GM19397 (cell line): ENCODE data around the gene ZNF586.
"Not testable (repeated sequence)": the region's sequence is repeated elsewhere in the genome, so short reads cannot be mapped to it uniquely, and the experiment has no call there.

Source experiments
- ATAC-seq: cut with Tn5 transposase; IDR thresholded peaks from one replicate; pipeline ENCODE4 v1.9.1; 2021; ENCODE audit warnings: mild to moderate bottlenecking, moderate library complexity; ENCODE audit not compliant: unreplicated experiment

ZNF586 gene

DNA sequence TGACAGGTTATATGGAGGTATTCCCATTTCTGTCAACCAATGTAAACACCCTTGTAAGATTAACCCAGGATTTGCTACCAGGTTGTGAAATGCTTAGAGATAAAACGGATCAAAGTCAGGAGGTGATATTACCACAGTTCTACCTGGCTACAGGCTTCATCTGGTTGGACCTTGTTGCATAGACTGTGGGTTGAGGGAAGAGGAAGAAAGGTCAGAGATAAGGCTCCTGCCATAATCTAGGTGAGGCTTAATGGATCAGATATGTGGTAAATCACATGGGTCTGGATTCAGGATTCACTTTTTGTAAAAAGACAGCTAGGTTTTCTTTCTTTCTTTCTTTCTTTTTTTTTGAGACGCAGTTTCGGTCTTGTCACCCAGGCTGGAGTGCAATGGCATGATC lies 52.0 kb downstream of the ZNF586 start:
- ATAC-seq = not testable (repeated sequence)

DNA sequence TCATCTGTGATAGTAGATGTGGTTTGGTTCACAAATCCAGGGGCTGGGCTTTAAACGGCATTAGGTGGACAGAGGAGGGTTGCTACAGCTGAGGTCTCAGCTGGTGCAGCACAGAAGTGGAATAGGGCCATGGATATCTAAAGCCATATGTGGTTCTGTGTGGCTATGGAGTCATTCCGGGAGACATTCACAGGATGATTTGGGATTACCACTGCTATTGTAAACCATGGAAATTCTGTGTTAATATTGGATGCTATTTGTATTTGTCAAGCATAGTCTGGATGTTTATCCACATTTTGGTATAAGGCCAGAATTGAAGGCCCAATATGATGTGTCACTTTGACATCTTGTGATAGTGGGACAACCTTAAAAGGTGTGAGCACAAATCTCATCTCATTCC lies 53.7 kb downstream of the ZNF586 start:
- ATAC-seq = not testable (repeated sequence)

DNA sequence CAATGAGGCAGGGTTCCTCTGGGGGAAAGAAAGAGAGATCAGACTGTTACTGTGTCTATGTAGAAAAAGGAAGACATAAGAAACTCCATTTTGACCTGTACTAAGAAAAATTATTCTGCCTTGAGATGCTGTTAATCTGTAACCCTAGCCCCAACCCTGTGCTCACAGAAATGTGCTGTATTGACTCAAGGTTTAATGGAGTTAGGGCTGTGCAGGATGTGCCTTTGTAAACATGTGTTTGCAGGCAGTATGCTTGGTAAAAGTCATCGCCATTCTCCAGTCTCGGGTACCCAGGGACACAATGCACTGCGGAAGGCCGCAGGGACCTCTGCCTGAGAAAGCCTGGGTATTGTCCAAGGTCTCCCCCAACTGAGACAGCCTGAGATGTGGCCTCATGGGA lies 54.1 kb downstream of the ZNF586 start:
- not testable (repeated sequence) for ATAC-seq

DNA sequence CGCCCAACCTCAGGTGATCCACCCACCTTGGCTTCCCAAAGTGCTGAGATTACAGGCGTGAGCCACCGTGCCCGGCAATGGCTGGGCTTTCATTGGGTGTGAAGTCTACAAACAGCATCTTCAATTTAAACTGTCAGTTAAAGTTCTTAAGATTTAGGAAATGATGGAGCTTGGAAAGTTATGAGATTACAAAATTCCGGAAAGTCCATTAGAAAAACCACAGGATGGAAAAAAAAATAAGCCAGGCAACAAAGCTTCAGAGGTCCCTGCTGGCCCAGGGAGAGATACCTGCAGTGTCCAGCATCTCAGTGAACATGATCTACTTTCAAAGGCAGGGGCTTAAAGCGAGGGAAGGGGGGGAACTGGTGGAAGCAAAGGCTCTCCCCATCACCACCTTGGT lies 56.0 kb downstream of the ZNF586 start:
- ATAC-seq = no peak

DNA sequence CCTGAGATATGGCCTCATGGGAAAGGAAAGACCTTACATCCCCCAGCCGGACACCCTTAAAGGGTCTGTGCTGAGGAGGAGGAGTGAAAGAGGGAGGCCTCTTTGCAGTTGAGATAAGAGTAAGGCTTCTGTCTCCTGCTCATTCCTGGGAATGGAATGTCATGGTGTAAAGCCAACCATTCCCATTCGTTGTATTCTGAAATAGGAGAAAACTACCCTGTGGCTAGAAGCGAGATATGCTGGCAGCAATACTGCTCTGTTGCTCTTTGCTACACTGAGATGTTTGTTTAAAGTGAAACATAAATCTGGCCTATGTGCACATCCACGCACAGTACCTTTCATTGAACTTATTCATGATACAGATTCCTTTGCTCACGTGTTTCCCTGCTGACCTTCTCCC lies 59.8 kb downstream of the ZNF586 start:
- no peak for ATAC-seq

DNA sequence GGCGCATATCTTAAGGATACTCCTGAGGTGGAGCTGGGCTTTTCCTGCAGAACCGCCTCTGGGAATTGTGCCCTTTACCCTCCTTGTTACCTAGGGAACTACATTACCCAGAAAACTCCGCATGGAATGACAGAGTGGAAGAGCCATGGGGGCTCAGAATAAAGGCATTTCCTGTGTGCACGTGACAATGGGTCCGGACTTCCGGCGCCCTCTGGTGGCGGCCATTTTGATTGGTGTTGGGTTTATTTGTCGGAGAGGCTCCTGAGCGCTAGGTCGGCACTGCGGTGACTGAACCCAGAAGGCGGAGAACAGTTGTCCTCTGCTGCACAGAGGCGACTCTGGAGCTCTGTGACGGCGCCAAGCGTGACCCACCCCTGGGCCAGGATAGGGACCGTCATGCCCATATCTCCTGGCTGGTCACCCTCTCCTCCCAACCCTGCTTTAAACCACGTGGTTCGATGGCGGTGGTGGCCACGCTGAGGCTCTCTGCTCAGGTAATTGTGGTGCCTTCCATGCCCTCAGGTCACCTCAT lies 60.7 kb downstream of the ZNF586 start, which contains the start of gene ZNF587B:
ZNF587B (plus strand) TSS at position 229 of the 532 bp plus-strand sequence; CDS start at position 459, 230 bp downstream.
- no peak for ATAC-seq
